Gastroesophageal sphincter (tissue), 3 donors: ENCODE measurements around the gene GALNT9.

Experiments
- EP300 ChIP-seq: sonication (generic); formaldehyde crosslinking; IDR thresholded peaks from one replicate; pipeline ENCODE4 v1.6.1; 2017; ENCODE audit warnings: antibody characterized with exemption, mild to moderate bottlenecking
- POLR2A ChIP-seq, 2 donors: fragments of 450-650 bp; IDR thresholded peaks; one replicate each; pipeline ENCODE4 v1.6.1; 2017; ENCODE audit warnings: antibody characterized with exemption in 2 of 2, mild to moderate bottlenecking in 2 of 2, moderate library complexity in 1 of 2
- POLR2AphosphoS5 ChIP-seq: sonication (generic); formaldehyde crosslinking; IDR thresholded peaks from one replicate; pipeline ENCODE4 v1.6.1; 2017; ENCODE audit warnings: antibody characterized with exemption
- TF ChIP-seq, protein P1 (sequence below), 4 experiments: fragments of 200-600 bp in 2 of 4; fragments of 450-650 bp in 2 of 4; sonication (generic) in 1 of 4; IDR thresholded peaks; one replicate each; pipeline ENCODE4 v1.5.1; 2017 to 2019; ENCODE audit warnings: antibody characterized with exemption in 4 of 4, mild to moderate bottlenecking in 2 of 4, moderate library complexity in 2 of 4

DNA sequence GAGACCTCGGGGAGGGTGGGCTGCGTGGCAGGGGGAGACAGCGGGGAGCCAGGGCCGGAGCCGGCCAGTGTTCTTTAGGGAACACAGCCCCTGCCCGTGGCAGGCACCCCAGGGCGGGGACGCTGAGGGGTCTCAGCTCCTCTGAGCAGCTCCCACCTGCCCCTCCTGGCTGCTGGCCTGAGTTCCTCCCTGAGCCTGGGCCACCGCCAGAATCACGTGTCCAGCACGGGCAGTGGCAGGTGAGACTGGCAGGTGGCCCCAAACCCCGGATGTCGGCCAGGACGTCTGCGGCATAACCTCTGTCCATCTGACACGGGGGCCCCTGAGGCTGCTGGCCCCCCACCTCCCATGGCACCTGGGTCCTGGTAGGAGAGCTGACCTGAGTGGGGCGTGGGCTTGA is 160.0 kb downstream of the GALNT9 start:
- TF ChIP-seq, protein P1, sequence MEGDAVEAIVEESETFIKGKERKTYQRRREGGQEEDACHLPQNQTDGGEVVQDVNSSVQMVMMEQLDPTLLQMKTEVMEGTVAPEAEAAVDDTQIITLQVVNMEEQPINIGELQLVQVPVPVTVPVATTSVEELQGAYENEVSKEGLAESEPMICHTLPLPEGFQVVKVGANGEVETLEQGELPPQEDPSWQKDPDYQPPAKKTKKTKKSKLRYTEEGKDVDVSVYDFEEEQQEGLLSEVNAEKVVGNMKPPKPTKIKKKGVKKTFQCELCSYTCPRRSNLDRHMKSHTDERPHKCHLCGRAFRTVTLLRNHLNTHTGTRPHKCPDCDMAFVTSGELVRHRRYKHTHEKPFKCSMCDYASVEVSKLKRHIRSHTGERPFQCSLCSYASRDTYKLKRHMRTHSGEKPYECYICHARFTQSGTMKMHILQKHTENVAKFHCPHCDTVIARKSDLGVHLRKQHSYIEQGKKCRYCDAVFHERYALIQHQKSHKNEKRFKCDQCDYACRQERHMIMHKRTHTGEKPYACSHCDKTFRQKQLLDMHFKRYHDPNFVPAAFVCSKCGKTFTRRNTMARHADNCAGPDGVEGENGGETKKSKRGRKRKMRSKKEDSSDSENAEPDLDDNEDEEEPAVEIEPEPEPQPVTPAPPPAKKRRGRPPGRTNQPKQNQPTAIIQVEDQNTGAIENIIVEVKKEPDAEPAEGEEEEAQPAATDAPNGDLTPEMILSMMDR (IDR thresholded peaks at IDR 0.05) = no peak
- TF ChIP-seq EP300 (no peak), POLR2A (IDR thresholded peaks at IDR 0.05) (no peak), POLR2AphosphoS5 (no peak)
